Hepatic stellate cell (primary cell): ENCODE measurements around the gene SYNRG.
A peak's percentile ranks its signal among the peaks of the same experiment; 100 is the strongest.
"Not testable (repeated sequence)": the region's sequence is repeated elsewhere in the genome, so short reads cannot be mapped to it uniquely, and the experiment has no call there.

Source experiments
- DNase-seq: peaks from one replicate; pipeline ENCODE4 v3.0.0; 2011; ENCODE audit warnings: low spot score

The SYNRG gene

GRCh38 chr17:37543637-37544052, 65.6 kb downstream of the SYNRG start:
- DNase-seq: no peak

GRCh38 chr17:37541880-37542660, 67.1 kb downstream of the SYNRG start:
- DNase-seq: peak; percentile 29

GRCh38 chr17:37538981-37539659, 70.1 kb downstream of the SYNRG start:
- no peak for DNase-seq

- no peak for DNase-seq
Observed at GRCh38 chr17:37535906-37536305, 73.3 kb downstream of the SYNRG start.

GRCh38 chr17:37532756-37533155, 76.5 kb downstream of the SYNRG start:
- DNase-seq: no peak

GRCh38 chr17:37530420-37530819, 78.8 kb downstream of the SYNRG start:
- DNase-seq: no peak

GRCh38 chr17:37527249-37527851, 81.9 kb downstream of the SYNRG start:
- peak; percentile 41 for DNase-seq

GRCh38 chr17:37523715-37524219, 85.5 kb downstream of the SYNRG start:
- no peak for DNase-seq

- no peak for DNase-seq
Observed at GRCh38 chr17:37521821-37522220, 87.4 kb downstream of the SYNRG start.

GRCh38 chr17:37520174-37520573, 89.0 kb downstream of the SYNRG start:
- DNase-seq: no peak

- DNase-seq: peak; percentile 12
Observed at GRCh38 chr17:37519251-37519985, 89.8 kb downstream of the SYNRG start.

GRCh38 chr17:37518826-37519225, 90.4 kb downstream of the SYNRG start:
- DNase-seq: no peak

GRCh38 chr17:37517881-37518280, 91.3 kb downstream of the SYNRG start:
- no peak for DNase-seq

- DNase-seq: peak; percentile 58
Observed at GRCh38 chr17:37516127-37516571, 93.1 kb downstream of the SYNRG start.

- DNase-seq: no peak
Observed at GRCh38 chr17:37513711-37514110, 95.5 kb downstream of the SYNRG start.

- DNase-seq: no peak
Observed at GRCh38 chr17:37512442-37513068, 96.7 kb downstream of the SYNRG start.

GRCh38 chr17:37511642-37512041, 97.6 kb downstream of the SYNRG start:
- not testable (repeated sequence) for DNase-seq

- no peak for DNase-seq
Observed at GRCh38 chr17:37510056-37510455, 99.2 kb downstream of the SYNRG start.

GRCh38 chr17:37507111-37507510, 102.1 kb downstream of the SYNRG start:
- DNase-seq: no peak

GRCh38 chr17:37506678-37507077, 102.5 kb downstream of the SYNRG start:
- no peak for DNase-seq

GRCh38 chr17:37505333-37505732, 103.9 kb downstream of the SYNRG start:
- DNase-seq: no peak

- DNase-seq: no peak
Observed at GRCh38 chr17:37503148-37503547, 106.1 kb downstream of the SYNRG start.
